H4 (cell line): Measurements from ENCODE around the gene LTBP1. TPM values are rescaled to one million over a fixed set of nuclear protein-coding genes. Genes with fewer than 3 reads are reported as not detected.
"Not testable (repeated sequence)": the region's sequence is repeated elsewhere in the genome, so short reads cannot be mapped to it uniquely, and the experiment has no call there.

Source experiments
- DNase-seq: peaks from one replicate; pipeline ENCODE4 v3.0.0-alpha.2; 2015; ENCODE audit warnings: low spot score
- total RNA-seq: library from RNA; depleted of rRNA; stranded (reverse); fragments of >200 nt; shearing (Covaris generic); gene quantifications from 2 replicates; pipeline ENCODE4 v1.2.3, GENCODE V29; 2014; rRNA removed

The LTBP1 gene, protein sequence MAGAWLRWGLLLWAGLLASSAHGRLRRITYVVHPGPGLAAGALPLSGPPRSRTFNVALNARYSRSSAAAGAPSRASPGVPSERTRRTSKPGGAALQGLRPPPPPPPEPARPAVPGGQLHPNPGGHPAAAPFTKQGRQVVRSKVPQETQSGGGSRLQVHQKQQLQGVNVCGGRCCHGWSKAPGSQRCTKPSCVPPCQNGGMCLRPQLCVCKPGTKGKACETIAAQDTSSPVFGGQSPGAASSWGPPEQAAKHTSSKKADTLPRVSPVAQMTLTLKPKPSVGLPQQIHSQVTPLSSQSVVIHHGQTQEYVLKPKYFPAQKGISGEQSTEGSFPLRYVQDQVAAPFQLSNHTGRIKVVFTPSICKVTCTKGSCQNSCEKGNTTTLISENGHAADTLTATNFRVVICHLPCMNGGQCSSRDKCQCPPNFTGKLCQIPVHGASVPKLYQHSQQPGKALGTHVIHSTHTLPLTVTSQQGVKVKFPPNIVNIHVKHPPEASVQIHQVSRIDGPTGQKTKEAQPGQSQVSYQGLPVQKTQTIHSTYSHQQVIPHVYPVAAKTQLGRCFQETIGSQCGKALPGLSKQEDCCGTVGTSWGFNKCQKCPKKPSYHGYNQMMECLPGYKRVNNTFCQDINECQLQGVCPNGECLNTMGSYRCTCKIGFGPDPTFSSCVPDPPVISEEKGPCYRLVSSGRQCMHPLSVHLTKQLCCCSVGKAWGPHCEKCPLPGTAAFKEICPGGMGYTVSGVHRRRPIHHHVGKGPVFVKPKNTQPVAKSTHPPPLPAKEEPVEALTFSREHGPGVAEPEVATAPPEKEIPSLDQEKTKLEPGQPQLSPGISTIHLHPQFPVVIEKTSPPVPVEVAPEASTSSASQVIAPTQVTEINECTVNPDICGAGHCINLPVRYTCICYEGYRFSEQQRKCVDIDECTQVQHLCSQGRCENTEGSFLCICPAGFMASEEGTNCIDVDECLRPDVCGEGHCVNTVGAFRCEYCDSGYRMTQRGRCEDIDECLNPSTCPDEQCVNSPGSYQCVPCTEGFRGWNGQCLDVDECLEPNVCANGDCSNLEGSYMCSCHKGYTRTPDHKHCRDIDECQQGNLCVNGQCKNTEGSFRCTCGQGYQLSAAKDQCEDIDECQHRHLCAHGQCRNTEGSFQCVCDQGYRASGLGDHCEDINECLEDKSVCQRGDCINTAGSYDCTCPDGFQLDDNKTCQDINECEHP (N-terminal part only)
- total RNA-seq = 3.1 and 4.8 TPM in 2 replicates

DNA sequence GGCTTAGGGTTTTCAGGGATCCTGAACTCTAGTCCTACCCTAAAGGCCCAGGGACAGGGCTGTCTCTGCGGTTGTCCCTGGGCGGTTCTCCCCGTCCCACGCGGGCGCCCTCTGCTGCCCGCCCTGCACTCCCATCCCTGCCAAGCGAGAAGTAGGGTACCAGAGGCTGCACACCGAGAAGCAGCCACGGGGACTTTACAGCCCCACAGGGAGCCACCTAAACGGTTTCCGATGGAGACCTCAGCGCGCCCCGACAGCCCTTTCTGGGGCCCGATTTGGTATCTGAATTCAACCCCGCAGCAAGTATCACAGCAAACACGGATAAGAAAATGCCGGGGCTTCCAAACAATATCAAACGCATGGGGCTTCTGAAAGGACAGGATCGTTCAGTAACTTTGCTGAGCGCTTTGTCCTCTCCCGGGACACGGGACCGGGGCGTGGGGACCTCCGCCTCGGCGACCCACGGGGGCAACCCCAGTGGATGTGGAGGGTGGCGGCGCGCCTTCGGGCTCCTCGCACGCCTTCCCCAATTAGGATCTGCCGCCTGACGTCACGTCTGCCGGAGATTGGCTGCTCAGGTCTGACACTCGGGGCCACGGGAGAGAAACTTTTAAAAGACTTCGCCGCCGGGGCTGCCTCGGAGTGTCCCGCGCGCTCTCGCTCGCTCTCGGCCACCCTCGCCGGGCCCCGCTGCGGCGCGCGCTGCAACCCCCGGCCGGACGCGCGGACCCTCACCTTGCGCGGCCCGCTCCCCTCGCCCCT lies at the start of gene LTBP1:
TSS of gene LTBP1 (plus strand) at position 640 of the 762 bp plus-strand sequence. CDS start 372 bp downstream, outside the sequence.
- peak; percentile 57 for DNase-seq

DNA sequence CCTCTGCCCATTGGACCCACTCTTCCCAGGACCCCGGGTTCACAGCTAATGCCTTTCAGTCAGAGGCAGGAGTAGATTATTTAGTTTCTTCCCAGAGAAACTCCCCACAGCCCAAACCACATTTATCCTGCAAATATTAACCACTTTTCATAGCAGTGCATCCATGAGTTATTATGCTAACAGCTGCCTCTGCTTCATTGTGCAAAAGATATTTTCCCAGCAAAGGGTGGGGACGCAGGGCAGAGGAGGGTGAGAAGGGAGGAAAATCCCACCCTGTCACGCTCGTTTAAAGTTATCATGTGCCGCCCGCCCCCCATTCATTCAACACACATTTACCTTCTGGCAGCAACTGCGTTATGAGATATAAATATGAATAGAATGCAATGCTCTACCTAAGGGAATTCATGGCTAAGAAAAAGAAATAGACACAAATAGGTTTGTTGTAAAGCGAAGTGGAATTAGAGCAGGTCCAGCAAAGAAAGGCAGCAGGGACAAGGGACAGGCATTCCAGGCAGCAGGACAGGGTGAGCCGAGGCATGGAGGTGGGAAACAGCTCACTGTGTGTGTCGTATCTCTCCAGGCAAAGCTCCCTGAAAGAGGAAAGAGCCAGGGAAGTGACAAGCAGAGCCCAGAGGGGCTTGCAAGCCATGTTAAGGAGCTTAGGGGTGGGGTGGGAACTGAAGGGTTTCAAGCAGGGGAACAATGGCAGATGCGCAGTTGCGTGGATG lies 46.3 kb upstream of the LTBP1 start:
- no peak for DNase-seq

DNA sequence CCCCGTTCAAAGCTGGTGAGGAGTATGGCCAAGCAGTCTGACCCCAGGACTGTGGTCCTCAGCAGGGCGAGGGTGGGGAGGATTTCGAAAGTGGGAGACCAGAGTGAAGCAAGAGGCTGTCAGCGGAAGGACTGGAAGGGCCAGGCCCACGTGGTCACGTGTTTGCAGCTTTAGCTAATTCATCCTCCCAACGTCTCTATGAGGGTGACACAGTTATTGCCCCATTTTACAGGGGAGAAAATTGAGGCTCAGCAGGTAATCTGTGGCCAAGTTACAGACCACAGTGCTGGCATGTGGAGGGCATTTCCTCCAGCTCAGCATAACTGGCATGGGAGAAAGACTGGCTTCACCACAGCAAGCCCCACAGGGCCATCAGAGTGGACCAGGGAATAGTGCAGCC lies 45.4 kb upstream of the LTBP1 start:
- no peak for DNase-seq

DNA sequence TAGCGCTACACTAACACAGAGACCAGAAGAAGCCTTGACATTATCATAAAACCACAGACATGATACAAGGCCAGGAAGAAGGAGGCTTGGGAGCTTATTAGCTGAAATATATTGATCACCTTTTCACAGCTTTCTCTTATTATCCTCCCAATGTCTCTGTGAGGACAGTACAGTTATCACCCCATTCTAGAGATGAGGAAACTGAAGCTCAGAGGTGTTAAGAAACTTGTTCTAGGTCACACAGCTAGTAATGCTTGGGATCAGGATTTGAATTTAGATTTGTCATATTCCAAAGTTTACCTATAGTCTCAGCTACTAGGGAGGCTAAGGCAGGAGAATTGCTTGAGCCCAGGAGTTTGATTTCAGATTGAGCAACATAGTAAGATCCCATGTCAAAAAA lies 44.6 kb upstream of the LTBP1 start:
- DNase-seq = no peak

DNA sequence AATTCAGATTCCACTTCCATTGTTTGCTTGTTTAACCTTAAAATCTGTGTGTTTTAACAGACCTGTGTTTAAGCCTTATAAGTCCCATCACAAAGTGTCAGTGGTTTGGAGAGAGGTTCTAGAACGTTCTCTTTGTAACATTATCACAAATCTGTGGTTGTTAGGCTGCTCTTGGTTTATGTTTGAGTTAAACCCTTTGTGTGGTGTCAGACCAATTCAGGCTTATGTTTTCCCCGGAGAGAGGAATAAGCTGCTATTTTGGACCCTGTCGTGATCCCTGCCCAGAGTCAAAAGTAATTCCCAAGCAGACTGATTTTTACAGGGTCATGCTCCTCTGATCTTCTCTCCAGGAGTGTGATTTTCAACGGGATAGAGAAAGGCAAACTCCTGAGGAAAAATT lies 43.8 kb upstream of the LTBP1 start:
- DNase-seq = no peak

DNA sequence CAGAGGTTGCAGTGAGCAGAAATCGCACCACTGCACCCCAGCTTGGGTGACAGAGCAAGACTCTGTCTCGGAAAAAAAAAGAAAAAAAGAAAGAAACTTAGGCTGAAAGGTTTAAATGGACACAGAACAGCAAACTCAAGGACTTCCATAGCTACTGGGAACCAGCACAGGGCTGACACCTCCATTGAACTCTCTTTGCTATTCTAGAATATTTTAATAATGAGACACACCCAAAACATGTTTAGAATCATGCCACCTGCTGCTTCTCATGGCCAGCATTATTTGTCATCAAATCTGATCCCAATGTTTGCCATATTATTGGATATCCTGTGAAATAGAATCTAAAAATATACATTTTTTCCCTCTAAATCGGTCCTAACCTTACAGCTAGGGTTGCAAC lies 42.7 kb upstream of the LTBP1 start:
- DNase-seq = no peak

DNA sequence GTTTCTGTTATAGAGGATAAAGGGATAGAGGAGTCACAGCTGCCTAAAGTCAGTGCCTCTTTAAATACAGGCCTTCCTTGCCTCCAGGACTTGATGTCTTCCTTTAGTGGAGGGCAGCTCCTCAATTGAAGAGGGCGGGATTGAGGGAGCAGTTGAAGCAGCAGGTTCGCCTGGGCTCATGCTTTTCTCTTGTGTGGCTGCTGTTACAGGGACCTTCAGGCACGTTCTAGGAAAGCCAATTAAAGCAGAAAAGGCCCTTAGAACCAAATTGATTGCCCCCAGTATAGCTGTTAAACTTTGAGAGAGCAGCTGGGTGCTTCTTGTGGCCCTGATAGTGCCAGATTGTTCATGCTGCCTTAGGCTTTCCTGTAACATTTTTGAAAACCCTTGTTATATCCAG lies 42.0 kb upstream of the LTBP1 start:
- no peak for DNase-seq

DNA sequence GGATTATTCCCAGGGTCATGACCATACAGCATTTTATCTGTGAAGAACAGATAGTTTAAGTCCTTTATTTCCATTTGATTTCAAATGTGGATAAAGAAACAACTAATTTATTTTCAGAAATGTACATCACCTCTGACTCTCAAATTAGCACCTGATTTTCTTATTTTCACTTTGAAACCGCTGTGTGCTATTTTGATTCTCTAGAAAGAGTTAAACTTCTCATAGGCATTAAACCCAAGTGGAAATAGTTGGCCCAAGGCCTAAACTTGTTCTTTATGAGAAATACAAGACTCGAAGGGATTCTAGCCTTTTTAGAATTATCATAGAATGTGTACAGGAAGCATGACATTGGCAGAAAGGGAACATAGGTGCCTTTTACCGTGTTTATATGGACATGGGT lies 41.5 kb upstream of the LTBP1 start:
- no peak for DNase-seq

DNA sequence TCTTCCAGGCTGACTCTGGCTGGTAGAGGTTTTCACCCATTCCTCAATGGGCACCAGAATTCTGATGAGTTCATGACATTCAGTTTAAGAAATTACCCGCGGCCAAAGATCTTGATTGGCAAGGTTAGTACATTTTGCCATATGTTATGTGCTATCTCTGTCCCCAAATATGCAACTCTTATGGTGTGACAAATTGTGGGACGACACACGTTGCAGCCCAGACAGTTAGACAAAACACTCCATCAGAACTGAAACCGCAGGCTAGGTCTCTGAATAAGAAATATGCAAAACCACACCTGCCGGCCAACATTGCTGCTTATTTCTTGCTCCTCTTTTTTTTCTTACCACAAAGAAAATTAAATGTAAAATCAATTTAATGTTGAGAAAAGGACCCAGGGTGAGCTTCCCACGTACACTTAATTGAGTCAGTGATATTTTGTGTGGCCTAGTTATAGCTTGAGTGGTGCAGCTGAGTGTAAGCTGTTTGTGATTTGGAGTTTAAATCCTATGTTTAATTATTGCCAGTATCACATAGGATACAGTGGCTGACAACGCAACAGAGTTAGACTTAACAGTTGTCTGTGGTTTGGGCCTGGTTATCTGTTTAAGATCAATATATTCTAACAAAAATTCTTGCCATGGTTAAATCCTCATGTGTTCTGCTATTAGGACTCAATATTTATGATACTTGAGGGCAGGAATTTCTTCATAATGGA lies 35.7 kb upstream of the LTBP1 start:
- no peak for DNase-seq

DNA sequence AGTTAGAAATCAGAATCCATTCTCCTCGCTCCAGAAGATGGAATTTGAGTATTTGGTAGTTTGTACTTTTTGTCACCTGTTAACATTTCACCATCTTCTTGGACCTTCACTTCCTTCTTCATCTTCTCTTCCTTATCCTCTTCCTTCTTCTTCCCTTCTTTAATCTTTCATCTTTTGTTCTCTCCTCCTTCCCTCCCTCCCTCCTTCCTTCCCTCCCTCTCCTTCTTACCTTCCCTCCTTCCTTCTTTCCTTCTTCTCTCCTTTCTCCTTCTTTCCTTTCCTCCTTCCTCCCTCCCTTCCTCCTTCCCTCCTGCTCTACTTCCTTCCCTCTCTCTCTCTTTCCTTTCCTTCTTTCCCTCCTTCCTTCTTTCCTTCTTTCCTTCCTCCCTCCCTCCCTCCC lies 31.1 kb upstream of the LTBP1 start:
- DNase-seq = no peak

DNA sequence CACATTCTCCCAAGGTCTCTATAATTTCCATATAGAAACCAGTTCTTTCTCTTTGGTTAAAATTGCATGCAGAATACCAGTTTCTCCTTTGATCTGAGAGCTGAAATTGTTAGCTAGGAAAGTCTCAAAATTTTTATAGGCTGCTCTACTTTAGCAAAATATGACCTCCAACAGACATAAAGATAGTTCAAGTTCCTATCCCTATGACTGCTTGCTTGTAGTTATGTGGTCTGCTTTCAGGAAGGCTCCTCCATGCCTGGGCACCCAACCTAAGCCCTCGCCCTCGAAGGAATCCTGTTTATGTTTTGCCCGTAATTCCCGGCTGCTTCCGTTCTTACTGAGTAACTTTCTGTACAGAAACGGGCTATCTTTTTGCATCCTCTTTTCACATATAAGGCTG lies 28.0 kb upstream of the LTBP1 start:
- no peak for DNase-seq

DNA sequence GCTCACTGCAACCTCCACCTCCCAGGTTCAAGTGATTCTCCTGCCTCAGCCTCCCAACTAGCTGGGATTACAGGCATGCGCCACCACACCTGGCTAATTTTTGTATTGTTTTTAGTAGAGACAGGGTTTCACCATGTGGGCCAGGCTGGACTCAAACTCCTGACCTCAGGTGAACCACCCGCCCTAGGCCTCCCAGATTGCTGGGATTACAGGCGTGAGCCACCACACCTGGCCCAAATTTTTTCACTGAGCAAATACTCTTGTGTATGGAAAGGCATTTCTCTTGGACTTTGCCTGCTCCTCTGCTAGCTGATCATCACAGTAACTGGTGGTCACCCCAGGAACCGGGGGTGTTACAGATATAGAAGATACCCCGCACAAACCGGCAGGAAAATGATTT lies 26.9 kb upstream of the LTBP1 start:
- DNase-seq = not testable (repeated sequence)

DNA sequence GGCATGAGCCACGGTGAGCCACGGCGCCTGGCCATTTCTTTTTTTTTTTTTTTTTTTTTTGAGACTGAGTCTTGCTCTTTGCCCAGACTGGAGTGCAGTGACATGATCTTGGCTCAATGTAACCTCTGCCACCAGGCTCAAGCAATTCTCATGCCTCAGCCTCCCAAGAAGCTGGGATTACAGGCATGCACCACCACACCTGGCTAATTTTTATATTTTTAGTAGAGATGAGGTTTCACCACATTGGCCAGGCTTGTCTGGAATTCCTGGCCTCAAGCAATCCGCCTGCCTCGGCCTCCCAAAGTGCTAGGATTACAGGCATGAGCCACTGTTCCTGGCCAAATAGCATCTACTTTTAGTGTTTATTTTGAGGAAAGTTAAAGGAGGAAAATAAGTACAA lies 25.3 kb upstream of the LTBP1 start:
- DNase-seq = not testable (repeated sequence)

DNA sequence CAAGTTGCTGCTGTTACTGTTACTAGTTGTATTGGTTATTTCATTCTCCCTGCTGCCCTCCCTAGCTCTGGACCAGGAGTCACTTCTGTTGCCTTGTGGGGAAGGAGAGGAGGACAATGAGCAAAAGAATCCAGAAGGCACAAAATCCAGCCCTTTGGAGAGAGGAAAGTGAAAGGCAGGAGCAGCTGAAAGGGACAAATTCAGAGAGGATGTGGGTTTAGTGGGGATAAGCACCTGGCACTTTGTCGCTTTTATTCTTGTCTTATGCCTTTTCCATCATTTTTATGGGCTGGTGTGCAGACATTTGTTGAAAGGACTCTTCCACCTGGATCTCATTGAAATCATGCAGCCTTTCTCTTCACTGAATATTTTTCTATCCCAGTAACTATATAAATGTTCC lies 24.3 kb upstream of the LTBP1 start:
- no peak for DNase-seq

DNA sequence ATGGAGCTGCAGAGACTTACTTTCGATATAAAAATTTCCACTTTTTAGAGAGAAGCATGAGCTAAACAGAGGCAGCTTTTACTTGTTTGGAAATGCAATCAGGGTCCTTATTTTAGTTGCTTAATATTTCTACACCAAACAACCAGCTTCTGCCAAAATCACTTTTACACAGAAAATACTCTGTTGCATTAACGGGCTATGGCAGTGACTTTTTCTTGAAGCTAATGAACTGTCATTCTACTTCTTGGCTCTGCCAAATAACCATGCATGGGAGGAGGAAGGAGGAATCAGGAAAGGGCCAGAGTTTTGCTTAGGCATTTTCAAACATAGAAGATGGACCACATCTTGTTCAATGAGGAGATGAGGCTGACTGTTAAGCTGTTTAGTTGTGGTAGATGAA lies 23.6 kb upstream of the LTBP1 start:
- DNase-seq = no peak

DNA sequence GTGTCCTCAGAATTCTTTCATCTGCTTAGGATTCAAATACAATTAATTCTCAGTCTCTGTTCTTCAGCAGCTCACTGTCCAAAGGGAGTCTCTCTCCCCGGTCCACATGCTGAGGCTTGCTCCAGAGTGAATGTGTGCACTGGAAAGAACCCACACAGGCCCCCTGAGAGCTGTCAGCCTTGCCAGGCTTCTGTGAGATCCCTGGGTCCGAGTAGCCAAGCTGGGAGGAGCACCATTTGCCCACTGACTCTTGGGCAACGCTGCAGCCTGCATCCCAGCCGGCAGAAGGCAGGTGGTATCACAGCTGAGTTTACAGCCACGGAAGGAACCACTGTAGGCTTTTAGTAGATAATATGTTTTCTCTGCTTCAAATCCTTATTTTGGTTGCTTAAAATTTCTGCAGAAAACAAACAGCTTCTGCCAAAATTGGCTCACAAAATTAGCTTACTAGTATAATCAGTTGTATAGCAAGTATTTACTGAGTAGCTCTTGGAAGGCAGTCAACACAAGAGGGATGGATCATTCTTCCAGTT lies 21.4 kb upstream of the LTBP1 start:
- DNase-seq = no peak

DNA sequence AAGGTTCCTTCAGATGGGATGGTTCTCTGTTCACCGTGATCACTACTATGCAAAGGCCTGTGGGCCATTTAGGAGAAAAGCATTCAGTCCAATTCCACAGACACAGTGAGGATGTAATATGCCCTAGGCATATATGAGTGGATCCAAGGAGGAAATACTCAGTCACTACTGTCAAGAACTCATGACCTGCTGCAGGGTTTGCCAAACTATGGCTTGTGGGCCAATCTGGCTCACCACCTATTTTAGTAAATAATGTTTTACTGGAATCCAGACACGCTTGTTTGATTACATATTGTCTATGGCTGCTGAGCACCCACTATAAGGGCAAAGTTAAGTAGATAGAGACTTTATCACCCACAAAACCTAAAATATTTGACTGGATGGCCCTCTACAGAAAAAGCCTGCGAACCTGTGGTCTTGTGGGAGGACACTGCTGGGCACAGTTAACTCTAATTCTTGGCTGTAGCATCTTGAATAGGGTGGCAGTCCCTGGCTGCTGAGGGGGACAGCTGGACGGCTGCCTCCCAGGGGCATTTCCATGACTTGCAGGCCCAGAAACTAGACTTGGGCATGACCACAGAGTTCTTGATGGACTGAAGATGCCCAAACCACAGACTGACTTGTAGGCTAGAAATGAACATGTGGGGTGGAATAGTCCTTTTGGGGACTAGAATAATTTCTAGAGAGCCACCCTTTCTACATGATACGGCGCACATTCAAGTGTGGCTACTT lies 20.6 kb upstream of the LTBP1 start:
- DNase-seq = no peak

DNA sequence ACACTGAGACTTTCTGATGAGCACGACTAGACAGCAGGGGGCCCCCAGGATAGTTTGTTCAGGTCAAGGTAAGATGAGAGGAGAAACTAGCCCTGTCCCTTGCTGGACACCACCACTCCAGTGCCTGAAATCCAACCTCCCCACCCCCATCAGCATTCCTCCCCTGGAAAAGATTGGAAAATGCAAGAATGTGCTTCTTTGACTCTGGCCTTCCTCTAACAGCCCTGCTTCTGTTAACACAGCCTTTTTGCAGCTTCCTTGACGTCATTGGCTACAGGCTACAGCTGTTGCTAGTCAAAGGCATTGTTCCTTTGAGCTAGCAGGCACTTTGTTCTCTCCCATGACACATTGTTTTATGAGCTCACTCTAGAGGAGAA lies 20.1 kb upstream of the LTBP1 start:
- DNase-seq = no peak

DNA sequence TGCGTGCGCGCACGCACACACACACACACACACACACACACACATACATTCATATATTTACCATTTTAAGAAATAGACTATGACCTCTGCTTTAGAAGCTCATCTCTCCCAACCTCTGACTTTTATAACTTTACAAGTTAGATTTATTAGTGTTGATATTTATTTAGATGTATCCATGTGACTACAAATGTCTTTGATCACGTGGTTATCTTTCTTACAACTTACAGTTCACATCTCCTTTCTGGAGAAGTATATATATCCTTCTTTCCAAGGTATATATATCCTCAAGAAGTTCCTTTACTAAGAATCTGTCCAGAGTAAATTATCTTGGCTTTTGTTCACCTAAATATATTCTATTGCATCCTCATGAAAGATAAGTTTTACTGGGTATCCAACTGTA lies 16.3 kb upstream of the LTBP1 start:
- DNase-seq = no peak
